Immature natural killer cell (primary cell): ENCODE results near the gene MPRIP. TPM values are rescaled to one million over a fixed set of nuclear protein-coding genes. Genes with fewer than 3 reads are reported as not detected.
"Not testable (repeated sequence)": the region's sequence is repeated elsewhere in the genome, so short reads cannot be mapped to it uniquely, and the experiment has no call there.

Source experiments
- DNase-seq, 3 donors: peaks; one replicate each; pipeline ENCODE4 v3.0.0; 2022; ENCODE audit warnings: mixed read lengths in 1 of 3
- H3K27ac Mint-ChIP-seq, 6 donors: one replicate each; pipeline ENCODE4 v1.8.0; 2020; ENCODE audit warnings: mixed read lengths in 6 of 6, mild to moderate bottlenecking in 5 of 6, inconsistent platforms in 4 of 6, moderate library complexity in 3 of 6
- H3K27me3 Mint-ChIP-seq, 3 donors: one replicate each; pipeline ENCODE4 v1.8.0; 2020 to 2021; ENCODE audit warnings: low read depth in 3 of 3, mild to moderate bottlenecking in 3 of 3, mixed read lengths in 3 of 3, moderate library complexity in 3 of 3, inconsistent platforms in 1 of 3
- H3K36me3 Mint-ChIP-seq, 3 donors: one replicate each; pipeline ENCODE4 v1.8.0; 2020; ENCODE audit warnings: mixed read lengths in 3 of 3, inconsistent platforms in 2 of 3, mild to moderate bottlenecking in 2 of 3
- H3K4me1 Mint-ChIP-seq, 2 donors: one replicate each; pipeline ENCODE4 v1.8.0; 2020; ENCODE audit warnings: inconsistent platforms in 2 of 2, mild to moderate bottlenecking in 2 of 2, mixed read lengths in 2 of 2, moderate library complexity in 1 of 2
- H3K4me3 Mint-ChIP-seq, 5 donors: one replicate each; pipeline ENCODE4 v1.8.0; 2020; ENCODE audit warnings: mild to moderate bottlenecking in 5 of 5, mixed read lengths in 5 of 5, inconsistent platforms in 3 of 5, moderate library complexity in 3 of 5
- H3K9me3 Mint-ChIP-seq, 6 donors: one replicate each; pipeline ENCODE4 v1.8.0; 2020; ENCODE audit warnings: mild to moderate bottlenecking in 6 of 6, mixed read lengths in 6 of 6, inconsistent platforms in 4 of 6, moderate library complexity in 3 of 6
- polyA plus RNA-seq, 3 donors: library from polyadenylated mRNA; unstranded; fragments of 300-500 nt; fragmentation: Illumina TruSeq; gene quantifications; one replicate each; pipeline ENCODE4 v1.2.3, GENCODE V29; 2021

Gene MPRIP
- polyA plus RNA-seq, 3 donors from 2014 or later = 1.2 to 15.1 (median 4.2) TPM

GRCh38 chr17:17153709-17154108 lies 111.5 kb downstream of the MPRIP start:
- DNase-seq = no peak
- Mint-ChIP-seq H3K4me1 (peaks cover 14 to 20% of the 10 kb centered on the region in 2 donors), H3K27ac (peak overlapping the region in 5 of 6 donors; percentile 1 to 88 (median 49)), H3K36me3 (peaks cover 14 to 18% (median 17%) of the 10 kb centered on the region in 3 donors), H3K4me3 (no peak overlapping the region), H3K27me3 (peaks cover 1 to 3% (median 2%) of the 10 kb centered on the region in 3 donors), H3K9me3 (no peaks in the 10 kb centered on the region)

GRCh38 chr17:17154556-17154955 lies 112.3 kb downstream of the MPRIP start:
- no peak for DNase-seq
- Mint-ChIP-seq H3K9me3 (no peaks in the 10 kb centered on the region), H3K4me3 (no peak overlapping the region), H3K27ac (peak overlapping the region; percentile 10 to 80 (median 72)), H3K4me1 (peaks cover 14 to 20% of the 10 kb centered on the region in 2 donors), H3K36me3 (peaks cover 17 to 22% (median 18%) of the 10 kb centered on the region in 3 donors), H3K27me3 (peaks cover 1 to 6% (median 2%) of the 10 kb centered on the region in 3 donors)

- H3K27me3 Mint-ChIP-seq = peaks cover 1 to 4% (median 2%) of the 10 kb centered on the region in 3 donors
- H3K9me3 Mint-ChIP-seq = no peaks in the 10 kb centered on the region
- peaks cover 14 to 26% (median 14%) of the 10 kb centered on the region in 3 donors for H3K36me3 Mint-ChIP-seq
- peak overlapping the region in 5 of 6 donors; percentile 57 to 80 (median 77) for H3K27ac Mint-ChIP-seq
- peaks cover 14 to 20% of the 10 kb centered on the region in 2 donors for H3K4me1 Mint-ChIP-seq
- H3K4me3 Mint-ChIP-seq = no peak overlapping the region
- DNase-seq = no peak
Measured at GRCh38 chr17:17154981-17155380, 112.7 kb downstream of the MPRIP start.

- Mint-ChIP-seq H3K4me1 (peaks cover 14 to 20% of the 10 kb centered on the region in 2 donors), H3K4me3 (no peak overlapping the region), H3K27me3 (peaks cover 1 to 4% (median 2%) of the 10 kb centered on the region in 3 donors), H3K36me3 (peaks cover 8 to 27% (median 14%) of the 10 kb centered on the region in 3 donors), H3K9me3 (no peaks in the 10 kb centered on the region), H3K27ac (peak overlapping the region in 3 of 6 donors; percentile 53 to 80 (median 67))
- no peak for DNase-seq
Measured at GRCh38 chr17:17155568-17155967, 113.3 kb downstream of the MPRIP start.

- no peak for DNase-seq
- peaks cover 8 to 27% (median 14%) of the 10 kb centered on the region in 3 donors for H3K36me3 Mint-ChIP-seq
Measured at GRCh38 chr17:17156107-17156506, 113.8 kb downstream of the MPRIP start.

GRCh38 chr17:17156511-17156910 lies 114.3 kb downstream of the MPRIP start:
- Mint-ChIP-seq H3K27me3 (peaks cover 1 to 4% (median 2%) of the 10 kb centered on the region in 3 donors), H3K36me3 (peaks cover 8 to 28% (median 15%) of the 10 kb centered on the region in 3 donors), H3K27ac (peak overlapping the region in 1 of 6 donors; percentile 71), H3K9me3 (no peaks in the 10 kb centered on the region), H3K4me3 (no peak overlapping the region), H3K4me1 (peaks cover 14 to 20% of the 10 kb centered on the region in 2 donors)
- DNase-seq = no peak

More at GRCh38 chr17:17156107-17156506, 113.8 kb downstream of the MPRIP start:
- Mint-ChIP-seq H3K4me3 (no peak overlapping the region), H3K9me3 (no peaks in the 10 kb centered on the region), H3K27me3 (peaks cover 1 to 4% (median 2%) of the 10 kb centered on the region in 3 donors), H3K4me1 (peaks cover 14 to 20% of the 10 kb centered on the region in 2 donors), H3K27ac (peak overlapping the region in 1 of 6 donors; percentile 71)

GRCh38 chr17:17157041-17157440 lies 114.8 kb downstream of the MPRIP start:
- Mint-ChIP-seq H3K4me1 (peaks cover 14 to 19% of the 10 kb centered on the region in 2 donors), H3K36me3 (peaks cover 8 to 33% (median 20%) of the 10 kb centered on the region in 3 donors), H3K4me3 (no peak overlapping the region), H3K27ac (no peak overlapping the region), H3K27me3 (peaks cover 1 to 2% (median 2%) of the 10 kb centered on the region in 3 donors), H3K9me3 (no peaks in the 10 kb centered on the region)
- no peak for DNase-seq

GRCh38 chr17:17158506-17158905 lies 116.2 kb downstream of the MPRIP start:
- H3K4me1 Mint-ChIP-seq = peaks cover 8 to 19% of the 10 kb centered on the region in 2 donors
- not testable (repeated sequence) for H3K4me3 Mint-ChIP-seq, H3K9me3 Mint-ChIP-seq, DNase-seq, H3K27me3 Mint-ChIP-seq, H3K27ac Mint-ChIP-seq
- peaks cover 11 to 38% (median 16%) of the 10 kb centered on the region in 3 donors for H3K36me3 Mint-ChIP-seq

GRCh38 chr17:17159571-17159970 lies 117.3 kb downstream of the MPRIP start:
- no peak overlapping the region for H3K4me3 Mint-ChIP-seq
- peaks cover 5 to 14% of the 10 kb centered on the region in 2 donors for H3K4me1 Mint-ChIP-seq
- no peak overlapping the region for H3K27ac Mint-ChIP-seq
- no peak for DNase-seq
- peaks cover 10 to 41% (median 10%) of the 10 kb centered on the region in 3 donors for H3K36me3 Mint-ChIP-seq
- peaks cover 0 to 6% (median 2%) of the 10 kb centered on the region in 3 donors for H3K27me3 Mint-ChIP-seq
- H3K9me3 Mint-ChIP-seq = no peaks in the 10 kb centered on the region

- no peak for DNase-seq
- Mint-ChIP-seq H3K4me3 (no peak overlapping the region), H3K9me3 (no peaks in the 10 kb centered on the region), H3K36me3 (peaks cover 6 to 46% (median 13%) of the 10 kb centered on the region in 3 donors), H3K27me3 (peaks cover 0 to 6% (median 2%) of the 10 kb centered on the region in 3 donors), H3K4me1 (peaks cover 0 to 5% of the 10 kb centered on the region in 2 donors), H3K27ac (no peak overlapping the region)
Measured at GRCh38 chr17:17161121-17161520, 118.9 kb downstream of the MPRIP start.

GRCh38 chr17:17161759-17162158 lies 119.5 kb downstream of the MPRIP start:
- Mint-ChIP-seq H3K27ac (no peak overlapping the region), H3K36me3 (peaks cover 6 to 46% (median 13%) of the 10 kb centered on the region in 3 donors), H3K4me1 (peaks cover 0 to 3% of the 10 kb centered on the region in 2 donors), H3K27me3 (peaks cover 0 to 6% (median 2%) of the 10 kb centered on the region in 3 donors), H3K9me3 (no peaks in the 10 kb centered on the region), H3K4me3 (no peak overlapping the region)
- no peak for DNase-seq

GRCh38 chr17:17164156-17164555 lies 121.9 kb downstream of the MPRIP start:
- Mint-ChIP-seq H3K4me3 (no peak overlapping the region), H3K27ac (no peak overlapping the region), H3K9me3 (no peaks in the 10 kb centered on the region), H3K36me3 (peaks cover 11 to 56% (median 14%) of the 10 kb centered on the region in 3 donors), H3K4me1 (peaks cover 4 to 6% of the 10 kb centered on the region in 2 donors), H3K27me3 (peaks cover 0 to 5% (median 2%) of the 10 kb centered on the region in 3 donors)
- DNase-seq = no peak

GRCh38 chr17:17164676-17165075 lies 122.4 kb downstream of the MPRIP start:
- Mint-ChIP-seq H3K4me3 (no peak overlapping the region), H3K36me3 (peaks cover 11 to 51% (median 14%) of the 10 kb centered on the region in 3 donors), H3K27ac (no peak overlapping the region), H3K27me3 (peaks cover 0 to 5% (median 1%) of the 10 kb centered on the region in 3 donors), H3K4me1 (peaks cover 4 to 6% of the 10 kb centered on the region in 2 donors), H3K9me3 (no peaks in the 10 kb centered on the region)
- DNase-seq = no peak

GRCh38 chr17:17165666-17166308 lies 123.5 kb downstream of the MPRIP start:
- Mint-ChIP-seq H3K9me3 (no peaks in the 10 kb centered on the region), H3K36me3 (peaks cover 11 to 47% (median 14%) of the 10 kb centered on the region in 3 donors), H3K27ac (no peak overlapping the region), H3K4me1 (peaks cover 4 to 11% of the 10 kb centered on the region in 2 donors), H3K27me3 (peaks cover 0 to 5% (median 1%) of the 10 kb centered on the region in 3 donors), H3K4me3 (no peak overlapping the region)
- DNase-seq = no peak
